Ascending aorta (tissue), 2 donors: ENCODE data around the gene TIMM21. TPM values are rescaled to one million over a fixed set of nuclear protein-coding genes. Genes with fewer than 3 reads are reported as not detected.

Experiments used
- DNase-seq, 2 donors: peaks; one replicate each; pipeline ENCODE4 v3.0.0-alpha.2; 2019; ENCODE audit warnings: low spot score in 2 of 2
- H3K27ac ChIP-seq, 2 donors: fragments of 200-600 bp; sonication (generic); one replicate each; pipeline ENCODE4 v1.5.1; 2016 to 2017; ENCODE audit warnings: mild to moderate bottlenecking in 1 of 2
- H3K27me3 ChIP-seq: fragments of 200-600 bp; sonication (generic); one replicate; pipeline ENCODE4 v1.5.1; 2017
- H3K36me3 ChIP-seq, 2 donors: fragments of 200-600 bp; sonication (generic); one replicate each; pipeline ENCODE4 v1.5.1; 2016
- H3K4me1 ChIP-seq, 2 donors: fragments of 200-600 bp; sonication (generic); one replicate each; pipeline ENCODE4 v1.5.1; 2016 to 2017; ENCODE audit warnings: mild to moderate bottlenecking in 1 of 2
- H3K4me3 ChIP-seq, 2 donors: fragments of 200-600 bp; sonication (generic); one replicate each; pipeline ENCODE4 v1.5.1; 2016 to 2017; ENCODE audit warnings: mild to moderate bottlenecking in 1 of 2
- H3K9me3 ChIP-seq, 2 donors: fragments of 200-600 bp; sonication (generic); one replicate each; pipeline ENCODE4 v1.5.1; 2016
- intact Hi-C: fragments of 100-400 bp; cut with DNase I; formaldehyde crosslinking; loops from one replicate; pipeline ENCODE4 v1.15.1; 2023
- total RNA-seq: library from RNA; depleted of rRNA; stranded (reverse); fragments of >200 nt; gene quantifications from one replicate; pipeline ENCODE4 v1.1.0, GENCODE V29; 2016
- TF ChIP-seq, protein P1 (sequence below), 3 experiments: fragments of 200-600 bp in 2 of 3; fragments of 450-650 bp in 1 of 3; sonication (generic) in 2 of 3; IDR thresholded peaks; one replicate each; pipeline ENCODE4 v1.5.1; 2016 to 2019; ENCODE audit warnings: antibody characterized with exemption in 3 of 3, mild to moderate bottlenecking in 1 of 3, moderate library complexity in 1 of 3

Gene TIMM21
- total RNA-seq, 1 donor from 2014 or later = 27.2 TPM

DNA sequence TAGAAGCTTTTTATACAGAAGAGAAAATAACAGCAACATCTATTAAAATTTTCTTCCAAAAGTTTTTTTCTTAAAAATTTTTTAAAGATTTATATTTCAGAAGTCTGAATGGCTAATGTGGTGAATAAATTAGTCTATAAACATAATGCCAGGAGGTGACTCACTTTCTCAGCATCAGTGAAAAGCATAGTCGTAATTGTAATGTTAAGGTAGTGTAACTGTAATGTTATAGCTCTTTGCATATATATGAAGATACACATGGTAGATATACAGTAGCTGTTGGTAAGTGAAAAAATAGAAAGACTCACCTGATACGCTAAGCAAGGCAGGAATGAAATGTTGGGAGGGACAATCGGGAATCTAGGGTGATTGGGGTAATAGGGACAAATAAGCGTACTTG is 5.5 kb downstream of the TIMM21 start:
- Histone ChIP-seq H3K27ac (no peak overlapping the region), H3K36me3 (peaks cover 26 to 36% of the 10 kb centered on the region in 2 donors)
- intact Hi-C loops = no loop called here

DNA sequence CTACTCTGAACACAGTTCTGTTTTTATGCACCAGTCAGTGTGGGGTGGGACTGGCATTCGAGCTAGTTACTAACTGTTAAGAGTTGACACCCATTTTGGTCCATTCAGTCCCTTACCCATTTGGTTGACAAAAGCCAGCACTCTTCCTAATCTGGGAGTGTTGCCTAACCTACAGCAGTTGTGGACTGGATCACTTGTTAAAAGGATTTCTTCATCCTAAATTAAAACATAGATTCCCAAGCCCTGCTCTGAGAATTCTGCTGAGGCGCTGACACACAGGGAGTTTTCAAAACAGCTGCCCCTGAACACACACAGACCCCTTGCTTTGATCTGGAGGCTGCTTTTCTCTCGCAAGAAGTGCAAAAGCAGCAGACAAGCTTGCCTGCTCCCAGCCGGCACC is 6.4 kb downstream of the TIMM21 start:
- peaks cover 2 to 5% of the 10 kb centered on the region in 2 donors for H3K4me1 ChIP-seq
- no peaks in the 10 kb centered on the region for H3K9me3 ChIP-seq
- TF ChIP-seq, protein P1, sequence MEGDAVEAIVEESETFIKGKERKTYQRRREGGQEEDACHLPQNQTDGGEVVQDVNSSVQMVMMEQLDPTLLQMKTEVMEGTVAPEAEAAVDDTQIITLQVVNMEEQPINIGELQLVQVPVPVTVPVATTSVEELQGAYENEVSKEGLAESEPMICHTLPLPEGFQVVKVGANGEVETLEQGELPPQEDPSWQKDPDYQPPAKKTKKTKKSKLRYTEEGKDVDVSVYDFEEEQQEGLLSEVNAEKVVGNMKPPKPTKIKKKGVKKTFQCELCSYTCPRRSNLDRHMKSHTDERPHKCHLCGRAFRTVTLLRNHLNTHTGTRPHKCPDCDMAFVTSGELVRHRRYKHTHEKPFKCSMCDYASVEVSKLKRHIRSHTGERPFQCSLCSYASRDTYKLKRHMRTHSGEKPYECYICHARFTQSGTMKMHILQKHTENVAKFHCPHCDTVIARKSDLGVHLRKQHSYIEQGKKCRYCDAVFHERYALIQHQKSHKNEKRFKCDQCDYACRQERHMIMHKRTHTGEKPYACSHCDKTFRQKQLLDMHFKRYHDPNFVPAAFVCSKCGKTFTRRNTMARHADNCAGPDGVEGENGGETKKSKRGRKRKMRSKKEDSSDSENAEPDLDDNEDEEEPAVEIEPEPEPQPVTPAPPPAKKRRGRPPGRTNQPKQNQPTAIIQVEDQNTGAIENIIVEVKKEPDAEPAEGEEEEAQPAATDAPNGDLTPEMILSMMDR (IDR thresholded peaks at IDR 0.05) = no peak
- no peak for DNase-seq
- no peaks in the 10 kb centered on the region for H3K27me3 ChIP-seq
- intact Hi-C loops = no loop called here
- H3K27ac ChIP-seq = no peak overlapping the region
- peaks cover 34 to 44% of the 10 kb centered on the region in 2 donors for H3K36me3 ChIP-seq
- H3K4me3 ChIP-seq = no peak overlapping the region

More for the DNA sequence above, 5.5 kb downstream of the TIMM21 start:
- H3K4me1 ChIP-seq = peaks cover 4 to 9% of the 10 kb centered on the region in 2 donors
- DNase-seq = no peak
- TF ChIP-seq, protein P1 (IDR thresholded peaks at IDR 0.05) = no peak
- H3K27me3 ChIP-seq = no peaks in the 10 kb centered on the region
- no peaks in the 10 kb centered on the region for H3K9me3 ChIP-seq
- H3K4me3 ChIP-seq = no peak overlapping the region

DNA sequence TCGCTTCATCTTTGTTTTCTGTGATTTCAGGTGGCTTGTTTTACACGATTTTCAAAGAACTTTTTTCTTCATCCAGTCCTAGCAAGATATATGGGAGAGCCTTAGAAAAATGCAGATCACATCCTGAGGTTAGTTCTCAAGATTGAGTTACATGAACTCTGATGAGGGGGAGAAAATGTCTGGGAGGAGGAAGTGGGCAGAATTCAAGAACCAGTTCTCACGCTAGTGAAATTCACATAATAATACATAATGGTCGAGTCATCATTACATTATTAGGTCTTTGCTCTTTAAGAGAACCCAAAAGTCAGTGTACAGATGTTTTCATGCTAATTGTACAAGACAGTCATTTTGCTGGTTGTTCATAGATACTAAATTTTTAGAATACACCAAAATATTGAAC is 7.0 kb downstream of the TIMM21 start:
- TF ChIP-seq, protein P1 (IDR thresholded peaks at IDR 0.05) = no peak
- no peaks in the 10 kb centered on the region for H3K27me3 ChIP-seq
- no peak overlapping the region for H3K27ac ChIP-seq
- no peaks in the 10 kb centered on the region for H3K9me3 ChIP-seq
- peaks cover 36 to 50% of the 10 kb centered on the region in 2 donors for H3K36me3 ChIP-seq
- DNase-seq = no peak
- no peak overlapping the region for H3K4me3 ChIP-seq
- H3K4me1 ChIP-seq = no peaks in the 10 kb centered on the region
- intact Hi-C loops = no loop called here

DNA sequence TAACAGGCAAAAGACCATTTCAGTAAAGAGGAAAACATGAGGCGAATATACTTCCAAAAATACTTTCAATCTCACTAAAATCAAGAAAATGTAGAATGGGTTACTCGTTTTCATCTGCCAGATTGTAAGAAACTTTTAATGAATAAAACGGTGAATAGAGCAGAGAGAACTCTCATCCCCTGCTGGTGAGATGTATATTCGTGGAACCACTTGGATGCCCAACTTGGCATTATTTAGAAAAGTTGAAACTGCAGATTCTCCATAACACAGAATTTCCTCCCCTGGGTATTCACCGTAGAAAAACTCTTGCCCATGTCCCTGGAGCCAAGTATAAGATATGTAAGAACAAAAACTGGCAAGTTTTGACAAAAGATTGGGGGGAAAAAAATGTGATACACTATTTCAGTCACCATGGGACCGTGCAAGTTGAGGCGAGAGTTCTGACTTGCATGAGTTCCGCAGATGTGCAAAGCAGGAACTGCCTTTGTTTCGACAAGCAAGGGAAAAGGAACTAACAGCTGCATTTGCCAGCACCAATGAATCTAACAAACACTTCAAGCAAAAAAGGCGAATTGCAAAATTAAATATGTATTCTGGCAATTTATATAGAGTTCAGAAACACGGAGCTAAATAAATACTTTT is 14.8 kb downstream of the TIMM21 start:
- Histone ChIP-seq H3K27ac (no peak overlapping the region), H3K36me3 (peaks cover 14 to 28% of the 10 kb centered on the region in 2 donors), H3K9me3 (no peaks in the 10 kb centered on the region), H3K27me3 (no peaks in the 10 kb centered on the region), H3K4me3 (no peak overlapping the region), H3K4me1 (no peaks in the 10 kb centered on the region)
- intact Hi-C loops = no loop called here
- TF ChIP-seq, protein P1 (IDR thresholded peaks at IDR 0.05) = no peak
- DNase-seq = no peak

DNA sequence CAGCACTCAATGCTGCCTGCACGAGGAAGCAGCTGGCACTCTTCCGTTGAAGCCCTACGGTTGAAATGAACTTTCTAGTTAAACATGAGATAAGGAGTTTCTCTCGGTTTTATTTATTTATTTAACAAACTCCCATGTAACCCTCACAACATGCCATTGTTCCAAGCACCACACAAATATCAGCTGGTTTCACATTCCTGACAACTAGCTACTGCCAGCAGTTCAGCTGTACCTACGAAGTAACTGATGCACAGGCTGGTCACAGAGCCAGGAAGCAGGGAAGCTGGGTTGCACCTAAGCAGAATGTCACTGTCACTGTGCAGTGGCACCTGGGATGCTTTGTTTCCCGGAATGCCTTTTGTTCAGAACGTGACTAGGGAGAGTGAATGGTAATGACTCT is 18.1 kb downstream of the TIMM21 start:
- Histone ChIP-seq H3K9me3 (no peaks in the 10 kb centered on the region), H3K36me3 (no peaks in the 10 kb centered on the region), H3K27me3 (no peaks in the 10 kb centered on the region), H3K27ac (no peak overlapping the region), H3K4me1 (no peaks in the 10 kb centered on the region), H3K4me3 (no peak overlapping the region)
- TF ChIP-seq, protein P1 (IDR thresholded peaks at IDR 0.05) = no peak
- DNase-seq = no peak
- intact Hi-C loops = no loop called here
